ENCODE data around the gene EFCAB7.
A peak's percentile ranks its signal among the peaks of the same experiment; 100 is the strongest.

EFCAB7 gene

DNA sequence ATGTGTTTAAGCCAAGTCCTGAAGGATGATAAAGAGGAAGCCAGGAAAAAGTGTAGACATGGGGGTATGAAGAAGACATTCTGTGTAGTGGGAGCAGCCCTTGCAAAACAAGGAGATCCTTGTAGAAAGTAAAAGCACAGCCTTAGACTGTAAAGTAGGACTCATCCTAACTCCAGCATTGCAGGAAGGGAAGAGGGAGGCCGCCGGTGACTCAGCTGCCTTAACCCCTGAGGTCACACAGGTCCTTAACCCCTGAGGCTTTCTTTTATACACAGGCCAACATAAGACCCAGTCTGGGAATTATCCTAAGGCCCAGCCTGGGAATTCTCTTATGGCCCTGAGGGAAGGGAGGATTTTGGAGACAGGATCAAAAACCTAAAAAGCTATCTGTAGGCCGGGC is 87.9 kb downstream of the EFCAB7 start:
- DNase-seq: no peak

DNA sequence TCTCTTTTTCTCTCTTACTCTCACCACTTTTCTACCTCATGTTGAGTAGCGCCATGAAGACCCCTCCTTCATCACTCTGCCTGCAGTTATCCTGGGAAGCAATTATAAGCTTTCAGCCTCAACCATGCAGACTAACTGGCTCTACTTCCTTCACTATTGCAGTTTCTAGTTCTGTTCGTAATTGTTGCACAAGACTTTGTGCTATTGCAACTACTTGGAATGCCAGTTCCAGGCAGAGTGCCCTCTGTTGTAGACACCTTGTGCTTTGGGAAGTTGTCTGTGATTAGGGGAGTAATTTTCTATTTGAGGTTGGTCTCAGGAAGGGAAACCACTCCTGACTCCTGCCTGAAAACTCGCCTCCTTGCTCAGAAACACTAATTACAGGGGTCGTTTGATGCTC is 89.2 kb downstream of the EFCAB7 start:
- DNase-seq: no peak

DNA sequence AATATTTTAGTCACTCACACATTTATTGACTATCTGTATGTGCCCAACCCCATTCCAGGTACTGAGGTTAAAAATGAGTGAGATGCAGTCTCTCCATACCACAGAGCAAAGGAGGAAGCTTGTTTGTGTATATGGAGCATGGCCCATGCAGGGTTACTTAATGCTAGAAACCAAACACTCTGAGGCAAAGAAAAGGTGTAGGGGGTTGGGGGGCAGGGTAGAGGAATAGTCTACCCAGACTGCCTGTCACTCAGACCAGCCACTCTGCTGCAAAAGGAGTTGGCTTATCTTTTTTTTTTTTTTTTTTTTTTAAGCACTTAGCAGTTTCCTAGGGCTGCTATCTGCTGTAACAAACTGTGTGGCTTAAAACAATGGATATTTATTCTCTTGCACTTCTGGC is 89.6 kb downstream of the EFCAB7 start:
- no peak for DNase-seq

DNA sequence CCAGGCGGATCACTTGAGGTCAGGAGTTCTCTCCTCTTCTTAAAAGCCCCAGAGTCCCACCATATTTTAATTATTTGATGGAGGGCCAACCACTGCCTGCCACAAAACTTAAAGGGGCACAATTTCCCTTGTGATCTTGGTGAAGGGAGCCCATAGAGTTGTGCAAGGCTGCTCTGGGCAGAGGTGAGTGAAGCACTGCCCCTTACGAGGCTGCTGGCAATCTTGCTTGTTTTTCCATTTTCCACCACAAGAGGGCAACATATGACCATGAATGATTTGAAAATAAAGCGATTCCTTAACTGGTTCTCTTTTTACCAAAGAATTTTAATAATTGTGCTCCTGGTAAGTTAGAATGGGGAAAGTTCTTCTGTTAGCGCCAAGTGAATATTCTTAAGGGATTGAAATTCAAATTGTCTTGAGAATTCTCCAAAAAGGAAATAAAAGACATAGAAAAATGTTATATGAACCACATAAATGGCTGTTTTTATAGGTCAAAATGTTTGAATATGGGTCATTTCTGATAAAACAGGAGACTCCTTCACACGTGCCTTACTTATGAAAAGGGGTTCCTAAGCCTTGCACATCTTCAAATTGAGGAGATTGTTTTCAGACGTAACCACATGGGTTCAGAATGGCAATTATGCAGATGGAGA is 92.6 kb downstream of the EFCAB7 start:
- peak; percentile 50 for DNase-seq

DNA sequence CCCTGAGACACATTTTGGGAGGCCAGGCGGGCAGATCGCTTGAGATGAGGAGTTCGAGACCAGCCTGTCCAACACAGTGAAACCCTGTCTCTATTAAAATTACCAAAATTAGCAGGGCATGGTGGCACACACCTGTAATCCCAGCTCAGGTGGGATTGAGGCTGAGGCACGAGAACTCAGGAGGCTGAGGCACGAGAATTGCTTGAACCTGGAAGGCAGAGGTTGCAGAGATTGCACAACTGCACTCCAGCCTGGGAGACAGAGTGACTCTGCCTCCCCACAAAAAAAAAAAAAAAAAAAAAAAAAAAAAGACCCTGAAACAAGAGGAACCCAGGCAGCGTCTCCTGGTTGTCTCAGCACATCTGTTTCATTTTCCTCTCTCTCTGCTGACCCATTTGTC is 94.1 kb downstream of the EFCAB7 start:
- DNase-seq: no peak

DNA sequence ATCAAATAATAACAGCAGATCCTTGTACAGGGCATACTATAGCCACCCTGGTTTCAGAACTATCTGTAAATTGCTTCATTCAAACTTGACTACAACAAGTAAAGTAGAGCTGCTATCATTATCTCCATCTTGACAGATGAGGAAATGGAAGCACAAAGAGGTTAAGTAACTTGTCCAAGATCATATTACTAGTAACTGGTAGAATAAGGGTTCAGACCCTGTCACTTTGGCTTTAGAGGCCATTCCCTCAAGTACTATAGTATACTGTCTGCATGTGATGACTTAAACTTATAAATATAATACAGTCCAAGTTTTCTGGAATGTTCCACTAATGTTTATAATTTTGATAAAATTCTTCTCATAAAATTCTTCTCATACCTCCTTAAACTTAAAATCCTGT is 94.7 kb downstream of the EFCAB7 start:
- DNase-seq: no peak

DNA sequence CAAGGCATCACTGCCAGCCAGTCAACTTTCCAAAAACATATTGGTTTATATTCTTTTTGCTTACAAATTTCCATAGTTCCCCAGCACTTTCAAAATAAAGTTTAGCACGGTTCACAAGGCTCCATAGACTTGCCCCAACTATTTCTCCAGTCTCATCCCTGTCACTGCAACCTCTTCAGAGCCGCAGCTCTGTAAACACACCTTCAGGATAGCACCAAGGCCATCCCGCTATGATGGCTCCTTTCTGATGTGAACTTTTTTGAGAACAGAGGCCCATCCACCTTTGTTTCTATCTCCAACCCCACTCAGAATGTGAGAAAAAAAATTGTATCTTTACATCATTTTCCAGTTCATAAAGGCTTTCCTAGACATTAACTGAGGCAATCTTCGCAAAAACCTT is 96.2 kb downstream of the EFCAB7 start:
- DNase-seq: no peak

DNA sequence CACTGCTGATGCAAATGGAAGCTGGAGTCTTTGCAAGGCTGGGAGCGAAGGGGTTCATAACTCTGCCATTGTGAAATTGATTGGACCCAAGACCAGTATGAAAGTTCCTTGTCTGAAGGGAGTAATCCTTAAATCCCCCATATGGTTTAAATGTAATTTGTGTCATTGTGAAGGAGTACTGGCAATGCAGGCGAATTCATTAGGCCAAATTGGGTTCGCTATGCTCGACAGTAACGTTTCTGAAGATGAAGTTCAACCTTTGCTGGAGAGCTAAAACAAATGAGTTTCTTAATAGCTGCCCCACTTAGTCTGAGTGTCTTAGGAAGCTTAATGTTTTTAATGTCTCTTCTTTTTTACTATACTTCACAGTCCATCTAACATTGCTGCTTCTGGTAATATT is 97.3 kb downstream of the EFCAB7 start:
- DNase-seq: no peak

DNA sequence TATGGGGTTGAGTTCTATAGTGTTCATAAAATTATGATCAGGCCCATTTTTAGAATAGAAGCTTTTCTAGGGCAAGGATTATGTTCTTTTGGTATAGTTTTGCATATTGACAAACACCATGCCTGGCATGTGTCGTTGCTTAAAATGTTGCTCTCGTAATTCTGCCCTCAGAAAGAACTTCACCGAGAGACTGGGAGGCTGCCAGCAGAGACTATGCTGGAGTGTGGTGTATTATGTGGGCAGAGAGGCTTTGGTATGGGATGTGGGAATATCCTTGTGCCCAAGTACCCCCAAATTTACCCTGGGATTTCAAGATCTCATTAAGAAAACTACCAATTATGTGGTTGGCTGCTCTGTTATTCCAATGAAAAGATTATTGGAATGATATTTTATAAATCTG is 97.8 kb downstream of the EFCAB7 start:
- DNase-seq: no peak

DNA sequence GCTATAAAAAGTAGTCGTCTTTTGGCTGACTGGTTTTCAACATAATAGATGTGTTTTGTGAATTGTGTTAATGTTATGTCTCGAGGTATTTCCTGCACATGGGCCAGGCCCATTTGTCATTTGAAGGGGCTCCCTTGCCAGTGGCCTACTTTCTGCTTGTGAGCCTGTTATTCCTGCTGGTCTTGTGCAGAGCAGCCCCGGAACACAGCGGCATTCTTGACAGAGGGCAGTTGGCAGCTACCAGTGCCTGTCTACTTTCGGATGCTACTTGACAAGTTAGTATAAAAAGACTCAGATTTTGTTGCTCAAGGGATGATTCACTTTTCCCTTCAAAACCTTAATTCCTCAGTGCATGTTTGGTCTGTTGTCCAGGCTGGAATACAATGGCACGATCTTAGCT is 98.4 kb downstream of the EFCAB7 start:
- DNase-seq: no peak

Data from NCI-H146 (cell line).